Astrocyte (in vitro differentiated cells and primary cell): Measurements from ENCODE around the gene PGS1. TPM values are rescaled to one million over a fixed set of nuclear protein-coding genes. Genes with fewer than 3 reads are reported as not detected.

Source experiments
- DNase-seq: peaks from one replicate; pipeline ENCODE4 v3.0.0-alpha.2; 2010; ENCODE audit warnings: low read depth
- FAIRE-seq: peaks from 2 replicates; lab custom pipeline; 2011; peaks lifted over from hg19 to GRCh38; lab: Jason Lieb, UNC
- H2AFZ ChIP-seq: 2 replicates; pipeline ENCODE4 v1.6.0; 2012; ENCODE audit warnings: low read depth, low read length, inconsistent platforms
- H3K27ac ChIP-seq: 2 replicates; pipeline ENCODE4 v1.5.1; 2011; ENCODE audit warnings: low read depth, low read length, inconsistent platforms
- H3K27me3 ChIP-seq: 2 replicates; pipeline ENCODE4 v1.6.0; 2011; ENCODE audit warnings: low read length, inconsistent platforms; ENCODE audit not compliant: insufficient read depth
- H3K36me3 ChIP-seq: 2 replicates; pipeline ENCODE4 v1.5.1; 2011; ENCODE audit warnings: low read length, inconsistent platforms; ENCODE audit not compliant: insufficient read depth
- H3K4me1 ChIP-seq: 2 replicates; pipeline ENCODE4 v1.5.1; 2011; ENCODE audit warnings: low read length, inconsistent platforms; ENCODE audit not compliant: insufficient read depth
- H3K4me2 ChIP-seq: 2 replicates; pipeline ENCODE4 v1.6.0; 2012; ENCODE audit warnings: low read length, inconsistent platforms
- H3K4me3 ChIP-seq: 2 replicates; pipeline ENCODE4 v1.5.1; 2011; ENCODE audit warnings: low read depth, mild to moderate bottlenecking, low read length, inconsistent platforms; ENCODE audit not compliant: insufficient read depth
- H3K79me2 ChIP-seq: 2 replicates; pipeline ENCODE4 v1.6.0; 2012; ENCODE audit warnings: mild to moderate bottlenecking, low read length, inconsistent platforms; ENCODE audit not compliant: insufficient read depth
- H3K9ac ChIP-seq: 2 replicates; pipeline ENCODE4 v1.6.0; 2012; ENCODE audit warnings: mild to moderate bottlenecking, low read length, inconsistent platforms
- H3K9me3 ChIP-seq: 2 replicates; pipeline ENCODE4 v1.5.1; 2012; ENCODE audit warnings: low read depth, mild to moderate bottlenecking, low read length, inconsistent platforms; ENCODE audit not compliant: insufficient read depth
- H4K20me1 ChIP-seq: 2 replicates; pipeline ENCODE4 v1.6.0; 2012; ENCODE audit warnings: low read length, inconsistent platforms; ENCODE audit not compliant: insufficient read depth
- H3K27ac Mint-ChIP-seq: one replicate; pipeline ENCODE4 v1.8.0; 2021; ENCODE audit warnings: mild to moderate bottlenecking, mixed read lengths; ENCODE audit not compliant: unreplicated experiment
- H3K27me3 Mint-ChIP-seq: one replicate; pipeline ENCODE4 v1.8.0; 2021; ENCODE audit warnings: low read depth, mixed read lengths; ENCODE audit not compliant: unreplicated experiment
- H3K36me3 Mint-ChIP-seq: one replicate; pipeline ENCODE4 v1.8.0; 2021; ENCODE audit warnings: low read depth, mixed read lengths; ENCODE audit not compliant: unreplicated experiment
- H3K4me1 Mint-ChIP-seq: one replicate; pipeline ENCODE4 v1.8.0; 2021; ENCODE audit warnings: low read depth, mixed read lengths; ENCODE audit not compliant: unreplicated experiment
- H3K4me3 Mint-ChIP-seq: one replicate; pipeline ENCODE4 v1.8.0; 2021; ENCODE audit warnings: mild to moderate bottlenecking, moderate library complexity, mixed read lengths; ENCODE audit not compliant: unreplicated experiment
- H3K9me3 Mint-ChIP-seq: one replicate; pipeline ENCODE4 v1.8.0; 2021; ENCODE audit warnings: mild to moderate bottlenecking, mixed read lengths; ENCODE audit not compliant: unreplicated experiment
- EZH2 ChIP-seq: IDR thresholded peaks from 2 replicates; pipeline ENCODE4 v1.6.1; 2012; ENCODE audit warnings: mild to moderate bottlenecking, low read length, inconsistent platforms; ENCODE audit not compliant: insufficient read depth
- total RNA-seq: library from RNA; stranded (reverse); gene quantifications from 2 replicates; pipeline ENCODE4 v1.2.1, GENCODE V29; 2021
- TF ChIP-seq, protein P1 (sequence below): IDR thresholded peaks from 2 replicates; pipeline ENCODE4 v1.5.1; 2011; ENCODE audit warnings: low read depth, mild to moderate bottlenecking, inconsistent platforms, low read length, moderate library complexity; ENCODE audit not compliant: insufficient read depth

Gene PGS1
- total RNA-seq, 1 donor from 2014 or later = 32.0 TPM

- Mint-ChIP-seq H3K4me1 (peaks cover 5% of the 10 kb centered on the region), H3K4me3 (no peak overlapping the region), H3K9me3 (no peaks in the 10 kb centered on the region), H3K27ac (no peak overlapping the region), H3K36me3 (peaks cover 3% of the 10 kb centered on the region), H3K27me3 (peaks cover 15% of the 10 kb centered on the region)
- no peak overlapping the region for H2AFZ ChIP-seq
- no peak overlapping the region for H3K4me2 ChIP-seq
- no peak for DNase-seq
- FAIRE-seq = no peak
- H4K20me1 ChIP-seq = peaks cover 17% of the 10 kb centered on the region
- no peak overlapping the region for H3K9ac ChIP-seq
- H3K4me1 ChIP-seq = no peaks in the 10 kb centered on the region
- H3K4me3 ChIP-seq = no peak overlapping the region
- TF ChIP-seq, protein P1, sequence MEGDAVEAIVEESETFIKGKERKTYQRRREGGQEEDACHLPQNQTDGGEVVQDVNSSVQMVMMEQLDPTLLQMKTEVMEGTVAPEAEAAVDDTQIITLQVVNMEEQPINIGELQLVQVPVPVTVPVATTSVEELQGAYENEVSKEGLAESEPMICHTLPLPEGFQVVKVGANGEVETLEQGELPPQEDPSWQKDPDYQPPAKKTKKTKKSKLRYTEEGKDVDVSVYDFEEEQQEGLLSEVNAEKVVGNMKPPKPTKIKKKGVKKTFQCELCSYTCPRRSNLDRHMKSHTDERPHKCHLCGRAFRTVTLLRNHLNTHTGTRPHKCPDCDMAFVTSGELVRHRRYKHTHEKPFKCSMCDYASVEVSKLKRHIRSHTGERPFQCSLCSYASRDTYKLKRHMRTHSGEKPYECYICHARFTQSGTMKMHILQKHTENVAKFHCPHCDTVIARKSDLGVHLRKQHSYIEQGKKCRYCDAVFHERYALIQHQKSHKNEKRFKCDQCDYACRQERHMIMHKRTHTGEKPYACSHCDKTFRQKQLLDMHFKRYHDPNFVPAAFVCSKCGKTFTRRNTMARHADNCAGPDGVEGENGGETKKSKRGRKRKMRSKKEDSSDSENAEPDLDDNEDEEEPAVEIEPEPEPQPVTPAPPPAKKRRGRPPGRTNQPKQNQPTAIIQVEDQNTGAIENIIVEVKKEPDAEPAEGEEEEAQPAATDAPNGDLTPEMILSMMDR = no peak
- no peak for TF ChIP-seq EZH2
- H3K27me3 ChIP-seq = no peaks in the 10 kb centered on the region
- no peak overlapping the region for H3K27ac ChIP-seq
- no peaks in the 10 kb centered on the region for H3K36me3 ChIP-seq
- no peaks in the 10 kb centered on the region for H3K79me2 ChIP-seq
- H3K9me3 ChIP-seq = no peaks in the 10 kb centered on the region
These were observed 55.4 kb downstream of the PGS1 start for GRCh38 chr17:78433780-78434335.

GRCh38 chr17:78434455-78435329 is 56.2 kb downstream of the PGS1 start:
- Mint-ChIP-seq H3K4me3 (no peak overlapping the region), H3K4me1 (peaks cover 1% of the 10 kb centered on the region)

More at GRCh38 chr17:78434455-78435329, 56.2 kb downstream of the PGS1 start:
- H3K9me3 Mint-ChIP-seq = no peaks in the 10 kb centered on the region
- H3K4me3 ChIP-seq = no peak overlapping the region
- peaks cover 16% of the 10 kb centered on the region for H3K27me3 Mint-ChIP-seq
- H3K79me2 ChIP-seq = no peaks in the 10 kb centered on the region
- TF ChIP-seq, protein P1 = no peak
- TF ChIP-seq EZH2 = no peak
- no peak overlapping the region for H3K27ac ChIP-seq
- H3K27me3 ChIP-seq = no peaks in the 10 kb centered on the region
- H3K36me3 Mint-ChIP-seq = peaks cover 1% of the 10 kb centered on the region
- DNase-seq = no peak
- H3K27ac Mint-ChIP-seq = no peak overlapping the region
- H3K9me3 ChIP-seq = no peaks in the 10 kb centered on the region
- H3K4me1 ChIP-seq = no peaks in the 10 kb centered on the region
- H3K9ac ChIP-seq = no peak overlapping the region
- H3K36me3 ChIP-seq = no peaks in the 10 kb centered on the region
- FAIRE-seq = no peak
- no peak overlapping the region for H2AFZ ChIP-seq
- peaks cover 17% of the 10 kb centered on the region for H4K20me1 ChIP-seq
- no peak overlapping the region for H3K4me2 ChIP-seq
